Measurements from ENCODE around the gene ELMO1. TPM values are rescaled to one million over a fixed set of nuclear protein-coding genes. Genes with fewer than 3 reads are reported as not detected.

ELMO1 gene
- total and polyA plus RNA-seq, 12 donors, result 7.5 to 46.8 (median 14.9) TPM

DNA sequence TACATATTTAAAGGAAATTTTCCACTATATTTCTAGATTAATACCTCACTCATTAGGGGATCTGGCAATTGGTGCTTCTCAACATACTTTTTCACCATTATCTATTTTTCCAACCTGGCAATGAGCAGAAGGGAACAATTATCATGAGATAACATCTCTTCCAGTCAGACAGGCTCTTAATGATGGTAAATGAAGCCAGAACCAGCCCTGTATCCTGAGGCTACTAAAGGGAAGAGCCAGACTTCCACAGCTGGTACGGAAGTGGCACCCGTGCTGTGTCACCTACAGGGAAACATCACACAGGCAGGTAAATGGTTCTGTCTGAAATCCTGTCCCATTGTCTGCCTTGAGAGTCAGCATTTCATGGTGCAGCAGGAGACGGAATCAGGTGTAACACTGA, 75.9 kb downstream of the ELMO1 start:
- no peaks in the 10 kb centered on the region for H3K4me1 ChIP-seq (replicated peaks in 1 of 2)
- no peak overlapping the region for H3K4me3 ChIP-seq
- DNase-seq, result peak in 1 of 7 donors; percentile 86
- no peaks in the 10 kb centered on the region for H3K36me3 ChIP-seq (replicated peaks in 1 of 2)
- intact Hi-C loops (cut with DNase I), result no loop called here
- WGBS, 4 donors, result 85 to 97% (median 87%) methylated on average over 3 of the region's 3 CpGs
- TF ChIP-seq, protein P1, sequence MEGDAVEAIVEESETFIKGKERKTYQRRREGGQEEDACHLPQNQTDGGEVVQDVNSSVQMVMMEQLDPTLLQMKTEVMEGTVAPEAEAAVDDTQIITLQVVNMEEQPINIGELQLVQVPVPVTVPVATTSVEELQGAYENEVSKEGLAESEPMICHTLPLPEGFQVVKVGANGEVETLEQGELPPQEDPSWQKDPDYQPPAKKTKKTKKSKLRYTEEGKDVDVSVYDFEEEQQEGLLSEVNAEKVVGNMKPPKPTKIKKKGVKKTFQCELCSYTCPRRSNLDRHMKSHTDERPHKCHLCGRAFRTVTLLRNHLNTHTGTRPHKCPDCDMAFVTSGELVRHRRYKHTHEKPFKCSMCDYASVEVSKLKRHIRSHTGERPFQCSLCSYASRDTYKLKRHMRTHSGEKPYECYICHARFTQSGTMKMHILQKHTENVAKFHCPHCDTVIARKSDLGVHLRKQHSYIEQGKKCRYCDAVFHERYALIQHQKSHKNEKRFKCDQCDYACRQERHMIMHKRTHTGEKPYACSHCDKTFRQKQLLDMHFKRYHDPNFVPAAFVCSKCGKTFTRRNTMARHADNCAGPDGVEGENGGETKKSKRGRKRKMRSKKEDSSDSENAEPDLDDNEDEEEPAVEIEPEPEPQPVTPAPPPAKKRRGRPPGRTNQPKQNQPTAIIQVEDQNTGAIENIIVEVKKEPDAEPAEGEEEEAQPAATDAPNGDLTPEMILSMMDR (IDR thresholded peaks at IDR 0.05), result no peak
- TF ChIP-seq POLR2A (IDR thresholded peaks at IDR 0.05), result no peak
- H3K9me3 ChIP-seq (replicated peaks in 1 of 3), result peaks cover 0 to 6% (median 0%) of the 10 kb centered on the region in 3 donors
- no peaks in the 10 kb centered on the region for H3K27me3 ChIP-seq
- no peak overlapping the region for H3K27ac ChIP-seq

DNA sequence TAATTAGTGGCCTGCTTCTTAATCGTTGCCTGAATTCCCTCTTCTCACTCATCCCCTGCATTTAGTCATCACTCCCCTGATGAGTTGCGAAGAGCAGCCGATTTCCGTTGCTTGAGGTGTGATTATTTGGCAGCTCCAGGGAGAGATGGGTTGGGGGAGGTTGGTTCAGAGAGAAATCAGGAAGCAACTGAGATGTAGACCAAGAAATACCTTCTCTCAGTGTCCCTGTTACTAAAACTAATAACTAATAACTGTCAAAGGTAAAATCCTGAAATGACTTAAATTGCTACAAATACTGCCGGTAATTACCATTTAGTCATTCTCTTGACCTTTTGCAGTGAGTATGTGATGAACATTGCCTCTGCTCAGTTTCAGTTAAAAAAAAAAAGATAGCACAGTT, 76.9 kb downstream of the ELMO1 start:
- WGBS, 4 donors, result 71 to 78% (median 75%) methylated on average over 5 of the region's 5 CpGs
- DNase-seq, result no peak
- no peaks in the 10 kb centered on the region for H3K27me3 ChIP-seq
- intact Hi-C loops (cut with DNase I), result no loop called here
- H3K4me1 ChIP-seq (replicated peaks in 1 of 2), result no peaks in the 10 kb centered on the region
- no peak for TF ChIP-seq POLR2A (IDR thresholded peaks at IDR 0.05)
- TF ChIP-seq, protein P1 (IDR thresholded peaks at IDR 0.05), result no peak
- no peaks in the 10 kb centered on the region for H3K36me3 ChIP-seq (replicated peaks in 1 of 2)
- no peak overlapping the region for H3K27ac ChIP-seq
- peaks cover 0 to 6% (median 0%) of the 10 kb centered on the region in 3 donors for H3K9me3 ChIP-seq (replicated peaks in 1 of 3)
- no peak overlapping the region for H3K4me3 ChIP-seq

DNA sequence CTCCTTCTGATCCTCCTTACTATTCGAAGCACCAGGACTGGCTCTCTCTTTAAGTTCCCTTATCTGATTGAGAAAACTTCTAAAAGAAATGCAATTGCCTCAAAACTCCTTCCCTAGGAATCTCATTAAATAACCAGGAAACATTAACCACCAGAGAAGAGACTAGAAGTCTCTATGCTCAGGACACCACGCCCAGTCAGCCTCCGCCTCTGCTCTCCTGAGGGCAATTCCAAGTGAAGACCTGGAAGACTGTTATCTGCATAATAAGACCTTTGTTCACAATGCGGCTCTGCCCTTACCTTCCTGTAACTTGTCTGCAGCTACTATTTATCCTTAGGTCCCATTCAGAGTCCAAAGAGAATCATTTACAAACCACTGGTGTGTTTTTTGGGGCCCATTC, 78.8 kb downstream of the ELMO1 start:
- 77 to 83% (median 81%) methylated on average over 4 of the region's 4 CpGs for WGBS, 4 donors
- DNase-seq, result no peak
- H3K4me3 ChIP-seq, result no peak overlapping the region
- H3K27ac ChIP-seq, result no peak overlapping the region
- no peak for TF ChIP-seq POLR2A (IDR thresholded peaks at IDR 0.05)
- TF ChIP-seq, protein P1 (IDR thresholded peaks at IDR 0.05), result no peak
- H3K27me3 ChIP-seq, result no peaks in the 10 kb centered on the region
- H3K4me1 ChIP-seq (replicated peaks in 1 of 2), result no peaks in the 10 kb centered on the region
- no peaks in the 10 kb centered on the region for H3K36me3 ChIP-seq (replicated peaks in 1 of 2)
- no peaks in the 10 kb centered on the region for H3K9me3 ChIP-seq (replicated peaks in 1 of 3)
- intact Hi-C loops (cut with DNase I), result no loop called here

DNA sequence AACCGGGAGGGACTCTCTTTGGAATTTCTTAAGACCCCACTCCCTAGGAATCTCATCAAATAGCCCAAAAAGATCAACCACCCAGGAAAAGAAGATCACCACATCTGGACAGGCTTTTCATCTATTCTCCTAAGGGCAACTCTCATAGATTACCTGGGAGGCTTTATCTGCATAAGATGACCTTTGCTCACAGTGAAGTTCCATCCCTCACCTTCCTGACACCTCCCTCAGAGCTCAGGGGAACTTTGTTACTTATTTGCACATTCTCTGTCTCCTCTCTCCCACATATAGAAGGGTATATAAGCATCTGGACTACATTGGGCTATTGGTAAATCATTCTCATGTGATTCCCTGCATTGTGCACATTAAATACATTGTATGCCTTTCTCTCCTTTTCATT, 80.1 kb downstream of the ELMO1 start:
- TF ChIP-seq, protein P1 (IDR thresholded peaks at IDR 0.05), result no peak
- TF ChIP-seq POLR2A (IDR thresholded peaks at IDR 0.05), result no peak
- DNase-seq, result no peak
- Histone ChIP-seq H3K9me3 (replicated peaks in 1 of 3) (no peaks in the 10 kb centered on the region), H3K36me3 (replicated peaks in 1 of 2) (no peaks in the 10 kb centered on the region), H3K27me3 (no peaks in the 10 kb centered on the region), H3K27ac (no peak overlapping the region), H3K4me1 (replicated peaks in 1 of 2) (no peaks in the 10 kb centered on the region), H3K4me3 (no peak overlapping the region)
- 33 to 65% (median 44%) methylated on average over 1 of the region's 1 CpG for WGBS, 4 donors
- intact Hi-C loops (cut with DNase I), result no loop called here

Data from adrenal gland (tissue), 12 donors.